Activated CD4-positive, alpha-beta T cell treated with anti-CD3 and anti-CD28 coated beads, Interleukin-2, amount 50 U/mL, for 48 hours (primary cell): ENCODE results near the gene RERE.
"Not testable (repeated sequence)": the region's sequence is repeated elsewhere in the genome, so short reads cannot be mapped to it uniquely, and the experiment has no call there.

ENCODE experiments used
- DNase-seq, 2 experiments: peaks; one replicate each; pipeline ENCODE4 v3.0.0-alpha.2; 2020

Gene RERE

GRCh38 chr1:8389958-8390535, 427.4 kb downstream of the RERE start:
- DNase-seq, result peak; percentile 31 to 48

- DNase-seq, result no peak
Measured at GRCh38 chr1:8388732-8389562, 428.5 kb downstream of the RERE start.

GRCh38 chr1:8386247-8386646, 431.2 kb downstream of the RERE start:
- no peak for DNase-seq

- no peak for DNase-seq
Measured at GRCh38 chr1:8384577-8384976, 432.9 kb downstream of the RERE start.

GRCh38 chr1:8384088-8384487, 433.4 kb downstream of the RERE start:
- DNase-seq, result no peak

GRCh38 chr1:8382608-8383505, 434.6 kb downstream of the RERE start:
- no peak for DNase-seq

GRCh38 chr1:8382051-8382505, 435.4 kb downstream of the RERE start:
- no peak for DNase-seq

GRCh38 chr1:8381618-8382017, 435.8 kb downstream of the RERE start:
- DNase-seq, result no peak

- DNase-seq, result not testable (repeated sequence)
Measured at GRCh38 chr1:8380310-8380709, 437.1 kb downstream of the RERE start.

GRCh38 chr1:8379513-8380186, 437.8 kb downstream of the RERE start:
- DNase-seq, result no peak

GRCh38 chr1:8378981-8379470, 438.4 kb downstream of the RERE start:
- DNase-seq, result no peak

- no peak for DNase-seq
Measured at GRCh38 chr1:8378178-8378577, 439.3 kb downstream of the RERE start.

- no peak for DNase-seq
Measured at GRCh38 chr1:8377271-8377981, 440.0 kb downstream of the RERE start.

- no peak for DNase-seq
Measured at GRCh38 chr1:8376358-8376840, 441.0 kb downstream of the RERE start.

- DNase-seq, result peak; percentile 24 to 41
Measured at GRCh38 chr1:8374812-8375211, 442.6 kb downstream of the RERE start.

- DNase-seq, result no peak
Measured at GRCh38 chr1:8374356-8374755, 443.1 kb downstream of the RERE start.

- DNase-seq, result no peak
Measured at GRCh38 chr1:8373581-8374241, 443.7 kb downstream of the RERE start.

- no peak for DNase-seq
Measured at GRCh38 chr1:8373125-8373524, 444.3 kb downstream of the RERE start.

- DNase-seq, result no peak
Measured at GRCh38 chr1:8371372-8371991, 446.0 kb downstream of the RERE start.

- DNase-seq, result no peak
Measured at GRCh38 chr1:8370905-8371315, 446.5 kb downstream of the RERE start.
